K562 (cell line): ENCODE measurements around the gene CELA3B. TPM values are rescaled to one million over a fixed set of nuclear protein-coding genes. Genes with fewer than 3 reads are reported as not detected.

Experiments
- CAMTA2 ChIP-seq: fragments of 250-450 bp; sonication (Bioruptor Pico); conservative IDR thresholded peaks from 2 replicates; pipeline ENCODE4 v1.5.1; 2022
- CREB5 ChIP-seq: fragments of 250-450 bp; sonication (Bioruptor Pico); IDR thresholded peaks from 2 replicates; pipeline ENCODE4 v1.5.0; 2020; ENCODE audit warnings: mild to moderate bottlenecking
- ELF1 ChIP-seq: fragments of 200-800 bp; sonication (Bioruptor generic); IDR thresholded peaks from 2 replicates; pipeline ENCODE4 v1.6.1; 2016; ENCODE audit warnings: missing genetic modification characterization, missing compliant biosample characterization
- HCFC1 ChIP-seq: IDR thresholded peaks from 2 replicates; pipeline ENCODE4 v1.6.1; 2012; ENCODE audit warnings: low read depth, low read length, improper control_type of control experiment
- HDAC8 ChIP-seq: fragments of 450-650 bp; IDR thresholded peaks from 2 replicates; pipeline ENCODE4 v1.6.1; 2016; ENCODE audit warnings: mild to moderate bottlenecking, missing genetic modification characterization, moderate library complexity, missing compliant biosample characterization
- KDM1A ChIP-seq, 2 experiments: fragments of 450-650 bp; IDR thresholded peaks; 2 replicates each; pipeline ENCODE4 v1.6.1; 2016; ENCODE audit warnings: mild to moderate bottlenecking in 2 of 2
- MAFG ChIP-seq: fragments of 450-650 bp; conservative IDR thresholded peaks from 2 replicates; pipeline ENCODE4 v1.6.1; 2016; ENCODE audit warnings: missing genetic modification characterization, missing compliant biosample characterization
- MCM3 ChIP-seq: fragments of 450-650 bp; IDR thresholded peaks from 2 replicates; pipeline ENCODE4 v1.6.1; 2016
- MNT ChIP-seq, 2 experiments: fragments of 450-650 bp; conservative IDR thresholded peaks; 2 replicates each; pipeline ENCODE4 v1.6.1; 2017; ENCODE audit warnings: mild to moderate bottlenecking in 2 of 2, moderate library complexity in 2 of 2
- NFE2L1 ChIP-seq: fragments of 450-650 bp; IDR thresholded peaks from 2 replicates; pipeline ENCODE4 v1.6.1; 2016; ENCODE audit warnings: missing genetic modification characterization, low read depth, mild to moderate bottlenecking, missing compliant biosample characterization, moderate library complexity, borderline replicate concordance
- PCBP1 ChIP-seq: fragments of 200-400 bp; formaldehyde crosslinking; IDR thresholded peaks from 2 replicates; pipeline ENCODE4 v1.6.1; 2018; ENCODE audit warnings: mild to moderate bottlenecking, low read depth, low read length; ENCODE audit not compliant: poor library complexity, severe bottlenecking
- PKNOX1 ChIP-seq: fragments of 450-650 bp; IDR thresholded peaks from 2 replicates; pipeline ENCODE4 v1.6.1; 2016
- SNIP1 ChIP-seq: fragments of 450-650 bp; IDR thresholded peaks from 2 replicates; pipeline ENCODE4 v1.7.1; 2017; ENCODE audit warnings: low read depth, mild to moderate bottlenecking
- SRSF7 ChIP-seq: fragments of 200-400 bp; formaldehyde crosslinking; optimal IDR thresholded peaks from 2 replicates; pipeline ENCODE3; 2017; ENCODE audit warnings: mild to moderate bottlenecking, low read depth, low read length
- TAF1 ChIP-seq: IDR thresholded peaks from 2 replicates; pipeline ENCODE4 v1.6.1; 2011; ENCODE audit warnings: mild to moderate bottlenecking, low read length, moderate library complexity; ENCODE audit not compliant: insufficient read depth, control insufficient read depth, severe bottlenecking; ENCODE audit errors: extremely low read depth
- TBL1XR1 ChIP-seq, 2 experiments: IDR thresholded peaks; 2 replicates each; pipeline ENCODE4 v1.6.1; 2012; ENCODE audit warnings: improper control_type of control experiment in 2 of 2, low read length in 2 of 2, mild to moderate bottlenecking in 1 of 2
- ZBTB5 ChIP-seq: fragments of 450-650 bp; IDR thresholded peaks from 2 replicates; pipeline ENCODE4 v1.6.1; 2017; ENCODE audit warnings: antibody characterized with exemption
- ZNF3 ChIP-seq: fragments of 250-450 bp; sonication (Bioruptor Pico); IDR thresholded peaks from 2 replicates; pipeline ENCODE4 v1.5.0; 2021; ENCODE audit warnings: mild to moderate bottlenecking, moderate library complexity
- ZNF436 ChIP-seq: fragments of 250-450, 450-650 bp; sonication (Bioruptor Pico); formaldehyde crosslinking; IDR thresholded peaks from 2 replicates; pipeline ENCODE4 v1.7.0; 2020; ENCODE audit warnings: mild to moderate bottlenecking
- polyA plus RNA-seq, 8 experiments: library from polyadenylated mRNA; depleted of rRNA in 4 of 8; stranded (reverse) in 5 of 8; unstranded in 3 of 8; fragments of >200 nt; fragmentation: Nextera tagmentation in 2 of 8; fragmentation: Illumina TruSeq in 1 of 8; extraction: Ambion mirVana in 2 of 8; extraction: Trizol in 1 of 8; gene quantifications; 2 replicates each; pipeline versions ENCODE4 v1.2.1 to v1.2.3, GENCODE V29; 2011 to 2014; ENCODE audit warnings: inconsistent platforms in 1 of 8, missing spikeins in 1 of 8
- total RNA-seq, 7 experiments: library from RNA; depleted of rRNA in 6 of 7; stranded (reverse); fragments of >200 nt in 6 of 7; fragmentation: Illumina TruSeq in 2 of 7; extraction: Trizol in 2 of 7; gene quantifications; 2 replicates each; pipeline versions ENCODE4 v1.2.1 to v1.2.3, GENCODE V29; 2011 to 2021; ENCODE audit warnings: low replicate concordance in 1 of 7

The CELA3B gene
- total and polyA plus RNA-seq, 9 of the 15 experiments (the other 6 are each of a cell fraction or from before 2014, with no cell fraction given), result 3.1 TPM; not detected in 8

- TF ChIP-seq ZBTB5, result no peak
- TF ChIP-seq ZNF3 (CRISPR knock-in tag), result no peak
- peak; percentile 58 for TF ChIP-seq SNIP1
- TF ChIP-seq PCBP1, result no peak
- TF ChIP-seq NFE2L1 (tag), result no peak
- peak; percentile 86 for TF ChIP-seq TAF1
- TF ChIP-seq SRSF7, result no peak
- peak; percentile 85 to 90 for TF ChIP-seq TBL1XR1 (IDR thresholded peaks at IDR 0.05; ENCODE audit: low read length in 2 of 2)
- TF ChIP-seq ZNF436 (CRISPR knock-in tag), result no peak
- peak; percentile 53 for TF ChIP-seq HCFC1
- TF ChIP-seq KDM1A (IDR thresholded peaks at IDR 0.05), result peak in 1 of 2 experiments; percentile 66; a peak in 2 of 4 replicates
- no peak for TF ChIP-seq CAMTA2 (CRISPR knock-in tag)
- peak; percentile 58; the same call in 1 of the 2 replicates for TF ChIP-seq HDAC8
- TF ChIP-seq MCM3, result no peak
- TF ChIP-seq MAFG (tag), result no peak
- no peak for TF ChIP-seq CREB5
- peak; percentile 94 for TF ChIP-seq ELF1 (tag)
- TF ChIP-seq MNT (conservative IDR thresholded peaks at IDR 0.05), result peak; percentile 62 to 71; a peak in 3 of 4 replicates
- TF ChIP-seq PKNOX1, result no peak
Observed at GRCh38 chr1:22025368-22026155, 48.7 kb downstream of the CELA3B start (continued).
